Measurements from ENCODE around the gene ABHD14A.

The ABHD14A gene

DNA sequence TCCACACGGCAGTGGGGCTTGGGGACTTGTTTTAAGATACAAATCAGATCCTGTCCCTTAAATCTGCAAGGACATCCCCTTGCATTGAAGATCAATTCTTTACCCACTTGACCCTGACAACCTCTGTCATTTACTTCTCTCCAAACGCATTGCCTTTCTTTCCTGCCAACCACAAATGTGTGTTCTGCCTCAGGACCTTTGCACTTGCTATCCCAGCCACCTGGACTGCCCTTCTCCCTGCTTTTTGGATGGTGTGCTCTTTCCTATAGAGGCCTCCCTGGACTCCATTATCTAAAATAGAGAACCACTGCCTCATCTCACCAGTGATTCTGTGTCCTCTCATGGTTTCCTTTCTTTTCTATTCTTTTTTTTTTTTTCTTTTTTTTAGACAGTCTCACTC, 22.3 kb downstream of the ABHD14A start:
- no peak for DNase-seq (ENCODE audit: low spot score)

DNA sequence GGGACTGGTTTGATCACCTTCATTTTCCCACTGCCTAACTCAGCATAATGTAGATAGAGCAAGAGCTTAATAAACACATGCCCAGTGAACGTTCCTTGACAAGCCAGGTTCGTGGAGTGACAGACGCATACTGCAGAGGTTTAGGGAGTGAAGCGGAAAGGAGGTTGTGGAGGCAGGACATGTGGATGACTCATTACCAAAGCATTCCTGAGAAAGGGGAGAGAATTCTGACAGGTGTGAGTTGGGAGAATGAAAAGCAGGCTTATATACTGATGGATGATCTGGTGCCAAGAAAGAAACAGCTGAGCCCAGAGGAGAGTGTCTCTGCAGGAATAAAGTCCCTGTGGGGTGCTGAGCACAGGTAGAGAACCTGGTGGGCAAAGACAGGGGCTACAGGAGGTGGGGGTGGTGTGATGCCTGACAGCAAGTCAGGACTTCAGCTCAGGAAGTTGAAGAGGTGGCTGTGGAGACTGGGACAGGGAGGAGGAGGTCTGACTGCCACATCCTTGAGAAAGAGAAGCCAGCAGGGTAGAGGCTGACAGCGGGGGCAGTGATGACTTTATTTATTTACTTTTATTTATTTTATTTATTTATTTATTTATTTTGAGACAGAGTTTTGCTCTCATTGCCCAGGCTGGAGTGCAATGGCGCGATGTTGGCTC, 23.2 kb downstream of the ABHD14A start:
- DNase-seq (ENCODE audit: low spot score), result no peak

DNA sequence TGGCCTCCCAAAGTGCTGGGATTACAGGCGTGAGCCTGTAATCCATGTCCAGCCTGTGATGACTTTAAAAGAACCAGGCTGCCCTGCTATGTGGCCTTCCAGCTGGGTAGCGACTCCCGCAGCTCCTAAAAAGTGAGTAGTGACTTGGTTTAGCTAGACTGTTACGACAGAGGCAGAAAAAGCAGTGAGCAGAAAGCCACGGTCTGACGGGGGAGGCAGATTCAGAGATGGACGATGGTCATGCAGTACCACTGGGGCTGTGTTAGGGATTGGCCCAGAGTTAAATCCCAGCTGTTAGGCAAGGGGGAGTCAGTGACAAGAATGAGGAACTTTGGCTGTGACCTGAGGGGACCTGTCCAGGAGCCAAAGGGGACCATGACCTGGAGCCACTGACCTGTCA, 23.9 kb downstream of the ABHD14A start:
- DNase-seq (ENCODE audit: low spot score), result no peak

GRCh38 chr3:51999846-52000245, 25.0 kb downstream of the ABHD14A start:
- DNase-seq (ENCODE audit: low spot score), result no peak

GRCh38 chr3:52001443-52001974, 26.6 kb downstream of the ABHD14A start:
- no peak for DNase-seq (ENCODE audit: low spot score)

DNA sequence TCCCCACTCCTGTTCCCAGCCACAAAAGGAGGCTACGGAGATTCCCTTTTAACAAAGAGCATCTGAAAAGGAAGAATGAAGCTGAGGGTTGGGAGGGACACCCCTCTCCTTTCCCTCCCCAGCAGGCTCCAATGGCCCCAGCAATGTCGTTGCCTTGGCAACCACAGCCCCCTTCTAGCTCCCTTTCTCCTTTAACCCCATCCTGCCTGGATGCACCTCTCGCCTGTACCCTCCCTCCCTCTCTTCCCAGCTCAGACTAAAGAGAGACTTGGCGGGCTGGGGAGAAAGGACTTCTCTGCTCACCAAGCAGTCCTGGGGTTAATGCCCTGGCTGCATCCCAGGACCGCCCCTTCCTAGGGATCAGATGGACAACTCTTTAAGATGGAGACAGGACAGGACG, 27.9 kb downstream of the ABHD14A start:
- no peak for DNase-seq (ENCODE audit: low spot score)

- DNase-seq (ENCODE audit: low spot score), result no peak
Measured at GRCh38 chr3:52004163-52004787, 29.4 kb downstream of the ABHD14A start.

DNA sequence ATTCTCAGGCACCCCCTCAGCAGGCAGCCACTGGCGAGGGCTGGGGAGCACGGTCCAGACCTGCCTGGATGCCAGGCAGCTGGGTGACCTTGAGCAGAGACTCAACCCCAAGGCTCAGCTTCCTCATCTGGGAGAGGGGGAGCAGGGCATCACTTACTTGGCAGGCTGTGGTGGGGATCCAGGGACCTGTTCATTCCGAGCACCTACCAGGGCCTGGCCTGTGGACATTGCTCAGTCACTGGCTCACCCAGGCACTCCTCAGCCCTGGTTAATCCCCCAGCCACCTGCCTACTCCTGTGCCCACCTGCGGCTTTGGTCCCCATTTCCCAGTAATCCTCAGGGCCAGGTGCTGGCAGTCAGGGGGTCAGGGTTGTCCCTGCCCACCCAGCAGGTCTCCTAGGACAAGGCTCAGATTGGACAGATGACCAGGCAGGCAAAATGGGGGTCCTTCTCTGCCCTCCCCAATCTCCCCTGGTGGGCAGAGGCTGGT, 30.1 kb downstream of the ABHD14A start:
- DNase-seq (ENCODE audit: low spot score), result no peak

- DNase-seq (ENCODE audit: low spot score), result no peak
Measured at GRCh38 chr3:52005571-52005986, 30.7 kb downstream of the ABHD14A start.

DNA sequence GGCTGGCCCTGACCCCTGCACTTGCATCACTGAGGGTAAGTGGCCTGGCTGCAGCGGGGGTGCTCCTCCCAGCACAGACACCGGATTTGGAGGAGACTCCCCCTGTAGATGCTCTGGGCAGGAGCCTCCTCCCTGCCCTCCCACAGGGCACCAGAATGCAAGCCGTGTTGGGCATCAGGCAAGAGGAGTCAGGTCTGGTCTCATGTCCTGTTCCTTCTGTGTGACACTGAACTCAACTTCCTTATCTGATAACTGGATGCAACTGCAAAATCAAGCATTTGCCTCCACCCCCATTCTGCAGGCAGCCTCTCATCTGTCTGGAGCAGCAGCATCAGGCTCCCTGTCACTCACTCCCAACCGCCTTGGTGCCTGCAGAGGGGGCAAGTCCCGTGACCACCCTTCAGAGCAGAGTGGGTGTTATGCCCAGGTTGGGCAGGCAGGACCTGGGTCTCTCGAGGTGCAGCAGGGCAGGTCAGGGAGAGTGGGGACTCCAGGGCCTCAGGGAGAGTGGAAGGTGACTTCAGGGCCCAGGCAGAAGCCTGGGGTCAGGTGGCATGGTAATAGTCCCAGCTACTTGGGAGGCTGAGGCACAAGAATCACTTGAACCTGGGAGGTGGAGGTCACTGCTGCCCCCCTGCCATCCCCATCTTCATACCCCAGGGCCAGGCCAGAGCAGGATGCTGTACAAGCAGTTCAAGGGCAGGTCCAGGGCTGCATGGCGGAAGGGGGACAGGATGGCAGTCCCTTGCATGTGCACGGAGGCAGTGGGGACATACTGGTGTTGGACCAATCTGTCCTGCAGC, 31.4 kb downstream of the ABHD14A start:
- DNase-seq (ENCODE audit: low spot score), result no peak

GRCh38 chr3:52006820-52007133, 31.9 kb downstream of the ABHD14A start:
- no peak for DNase-seq (ENCODE audit: low spot score)

- no peak for DNase-seq (ENCODE audit: low spot score)
Measured at GRCh38 chr3:52007291-52007690, 32.4 kb downstream of the ABHD14A start.

GRCh38 chr3:52010431-52010830, 35.6 kb downstream of the ABHD14A start:
- DNase-seq (ENCODE audit: low spot score), result no peak

GRCh38 chr3:52012699-52013098, 37.8 kb downstream of the ABHD14A start:
- no peak for DNase-seq (ENCODE audit: low spot score)

DNA sequence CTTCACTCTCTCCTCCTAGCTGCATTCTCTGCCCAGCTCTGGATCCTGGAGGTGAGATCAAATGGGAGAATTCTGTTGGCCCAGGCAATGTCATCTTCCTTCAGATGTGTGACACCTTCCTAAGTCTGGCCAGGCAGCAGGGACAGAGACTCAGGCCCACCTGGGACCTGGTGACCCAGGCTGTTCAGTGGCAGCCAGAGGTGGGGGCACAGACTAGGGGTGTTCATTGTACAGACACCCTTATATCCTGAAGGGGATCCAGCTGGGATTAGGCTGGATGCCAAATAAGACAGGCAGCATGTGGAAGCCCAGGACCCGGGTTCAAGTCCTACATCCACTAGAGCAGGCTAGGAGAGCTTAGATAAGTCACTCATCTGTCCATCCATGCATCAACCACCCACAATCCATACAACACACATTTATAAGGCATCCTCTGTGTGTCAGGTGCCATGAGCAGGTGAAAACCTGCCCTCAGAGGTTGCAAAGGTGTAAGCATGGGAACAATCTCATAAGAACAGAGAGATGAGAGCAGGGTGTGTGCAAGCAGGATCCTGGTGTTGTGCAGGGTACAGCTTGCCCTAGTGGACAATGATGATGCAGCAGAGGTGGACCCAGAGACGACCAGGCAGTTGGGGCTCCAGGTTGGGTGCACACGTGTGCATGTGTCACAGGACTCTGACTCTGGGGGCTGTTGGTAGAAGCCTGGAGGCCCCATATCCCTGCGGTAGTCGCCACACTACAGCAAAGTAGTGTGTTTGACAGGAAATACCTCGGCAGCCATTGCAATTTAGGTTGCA, 39.1 kb downstream of the ABHD14A start:
- DNase-seq (ENCODE audit: low spot score), result no peak

GRCh38 chr3:52014613-52015012, 39.7 kb downstream of the ABHD14A start:
- DNase-seq (ENCODE audit: low spot score), result no peak

GRCh38 chr3:52015438-52016228, 40.8 kb downstream of the ABHD14A start:
- DNase-seq (ENCODE audit: low spot score), result no peak

DNA sequence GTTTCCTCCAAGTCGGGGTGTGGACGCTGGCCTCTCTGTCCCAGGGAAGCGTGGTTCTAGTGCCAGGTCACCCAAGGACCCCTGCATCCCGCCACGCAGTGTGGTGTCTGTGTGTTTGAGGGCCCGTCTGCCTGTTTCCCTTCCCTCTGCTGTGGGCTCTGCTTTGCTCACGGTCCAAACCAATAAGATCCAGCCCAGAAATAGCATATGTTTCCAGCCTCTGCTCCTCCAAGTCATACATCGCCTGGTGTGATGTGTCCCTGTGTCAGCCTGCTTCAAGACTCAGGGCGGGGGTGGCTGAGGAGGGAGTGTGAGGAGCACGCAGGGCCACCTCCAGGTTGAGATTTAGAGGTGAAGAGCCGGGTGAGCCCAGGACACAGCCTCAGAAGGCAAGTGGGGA, 42.7 kb downstream of the ABHD14A start:
- DNase-seq (ENCODE audit: low spot score), result no peak

DNA sequence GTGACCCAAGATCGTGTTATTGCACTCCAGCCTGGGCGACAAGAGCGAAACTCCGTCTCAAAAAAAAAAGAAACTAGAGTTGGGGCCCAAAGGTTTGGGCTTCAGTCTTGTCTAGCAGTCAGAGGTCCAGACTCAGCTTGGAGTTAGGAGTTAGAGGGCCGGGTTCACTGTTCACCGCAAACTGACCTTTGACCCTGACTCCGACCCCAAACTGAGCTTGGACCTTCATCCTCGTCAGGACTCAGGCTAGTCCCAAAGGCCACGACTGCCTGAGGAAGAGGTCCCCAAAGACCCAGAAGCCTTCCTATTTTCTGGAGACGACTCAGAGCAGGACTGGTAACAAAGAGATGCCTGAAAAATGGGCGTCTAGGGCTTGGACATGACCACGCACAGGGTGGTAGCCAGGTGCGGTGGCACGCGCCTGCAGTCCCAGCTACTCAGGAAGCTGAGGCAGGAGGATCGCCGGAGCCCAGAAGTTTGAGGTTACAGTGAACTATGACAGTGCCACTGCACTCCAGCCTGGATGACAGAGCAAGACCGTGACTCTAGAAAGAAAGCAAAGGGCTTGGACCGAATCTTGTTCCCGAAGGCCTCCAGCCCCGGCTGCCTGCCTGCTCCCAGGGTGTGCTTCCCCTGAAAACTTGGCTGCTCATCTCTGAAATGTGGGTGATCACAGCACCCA, 43.6 kb downstream of the ABHD14A start:
- DNase-seq (ENCODE audit: low spot score), result no peak

DNA sequence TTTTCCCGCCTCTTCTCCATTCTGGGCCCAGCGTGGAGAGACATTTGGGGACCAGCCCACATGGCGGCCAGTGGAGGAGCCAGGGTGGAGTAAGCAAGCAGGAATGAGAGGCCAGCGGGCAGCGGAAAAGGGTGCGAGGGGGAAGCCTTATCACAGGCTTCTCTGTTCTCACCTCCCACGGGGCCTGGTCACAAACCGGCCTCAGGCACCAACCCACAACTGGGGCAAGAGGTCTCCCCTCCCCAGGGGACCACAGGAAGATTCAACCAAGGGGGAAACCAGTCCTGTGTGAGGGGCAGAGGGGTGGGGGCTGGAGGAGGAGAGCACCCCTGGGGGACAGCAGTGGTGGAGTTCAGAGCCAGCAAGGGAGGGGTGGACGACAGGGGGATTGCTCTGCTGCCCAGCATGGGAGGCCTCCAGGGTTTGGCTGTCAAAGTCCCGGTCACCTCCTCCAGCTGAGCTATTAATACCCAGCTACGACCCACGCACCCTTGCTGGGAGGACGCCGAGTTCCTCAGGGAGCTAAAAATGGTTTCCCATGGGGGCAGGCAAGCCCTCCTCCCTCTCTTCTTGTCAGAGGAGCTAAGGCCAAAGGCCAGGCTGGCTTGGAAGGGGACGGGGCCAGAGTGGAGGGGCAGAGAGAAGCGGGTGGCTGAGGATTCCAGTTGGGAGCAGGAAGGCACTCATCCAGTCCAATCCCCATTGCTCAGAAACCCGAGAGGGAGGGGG, 44.7 kb downstream of the ABHD14A start:
- DNase-seq (ENCODE audit: low spot score), result no peak
